OCI-LY1 (cell line): ENCODE measurements around the gene CNTN5.

Source experiments
- CTCF ChIP-seq: fragments of 200-600 bp; sonication (generic), shearing (Covaris generic); IDR thresholded peaks from 2 replicates; pipeline ENCODE4 v1.5.1; 2017; ENCODE audit warnings: mild to moderate bottlenecking, antibody characterized with exemption, low read length, moderate library complexity, mixed read lengths
- EZH2 ChIP-seq: fragments of 200-600 bp; sonication (generic), shearing (Covaris generic); IDR thresholded peaks from 2 replicates; pipeline ENCODE4 v1.8.0; 2017; ENCODE audit warnings: borderline replicate concordance, mixed run types, mild to moderate bottlenecking, antibody characterized with exemption, low read length, moderate library complexity, mixed read lengths

- TF ChIP-seq CTCF, result no peak
- TF ChIP-seq EZH2, result no peak
Measured at GRCh38 chr11:99199341-99199740, 178.6 kb downstream of the CNTN5 start.
